ENCODE measurements around the gene SLC1A3.
A peak's percentile ranks its signal among the peaks of the same experiment; 100 is the strongest.

Gene SLC1A3

GRCh38 chr5:36721664-36722235 lies 115.3 kb downstream of the SLC1A3 start:
- no peak for DNase-seq

- DNase-seq, result peak; percentile 22
Measured at GRCh38 chr5:36722900-36723299, 116.5 kb downstream of the SLC1A3 start.

- no peak for DNase-seq
Measured at GRCh38 chr5:36723912-36724311, 117.5 kb downstream of the SLC1A3 start.

- DNase-seq, result no peak
Measured at GRCh38 chr5:36724467-36725332, 118.3 kb downstream of the SLC1A3 start.

GRCh38 chr5:36726317-36726716 lies 119.9 kb downstream of the SLC1A3 start:
- no peak for DNase-seq

- DNase-seq, result no peak
Measured at GRCh38 chr5:36726767-36727166, 120.4 kb downstream of the SLC1A3 start.

GRCh38 chr5:36728697-36729543 lies 122.5 kb downstream of the SLC1A3 start:
- peak; percentile 66 for DNase-seq

GRCh38 chr5:36730537-36731216 lies 124.3 kb downstream of the SLC1A3 start:
- no peak for DNase-seq

- DNase-seq, result no peak
Measured at GRCh38 chr5:36733183-36733582, 126.8 kb downstream of the SLC1A3 start.

- no peak for DNase-seq
Measured at GRCh38 chr5:36734422-36734821, 128.0 kb downstream of the SLC1A3 start.

GRCh38 chr5:36735891-36736290 lies 129.5 kb downstream of the SLC1A3 start:
- DNase-seq, result no peak
